Measurements from ENCODE around the gene CBARP. TPM values are rescaled to one million over a fixed set of nuclear protein-coding genes. Genes with fewer than 3 reads are reported as not detected.

The CBARP gene
- total RNA-seq, 1 experiment from 2014 or later: 1.8 TPM

DNA sequence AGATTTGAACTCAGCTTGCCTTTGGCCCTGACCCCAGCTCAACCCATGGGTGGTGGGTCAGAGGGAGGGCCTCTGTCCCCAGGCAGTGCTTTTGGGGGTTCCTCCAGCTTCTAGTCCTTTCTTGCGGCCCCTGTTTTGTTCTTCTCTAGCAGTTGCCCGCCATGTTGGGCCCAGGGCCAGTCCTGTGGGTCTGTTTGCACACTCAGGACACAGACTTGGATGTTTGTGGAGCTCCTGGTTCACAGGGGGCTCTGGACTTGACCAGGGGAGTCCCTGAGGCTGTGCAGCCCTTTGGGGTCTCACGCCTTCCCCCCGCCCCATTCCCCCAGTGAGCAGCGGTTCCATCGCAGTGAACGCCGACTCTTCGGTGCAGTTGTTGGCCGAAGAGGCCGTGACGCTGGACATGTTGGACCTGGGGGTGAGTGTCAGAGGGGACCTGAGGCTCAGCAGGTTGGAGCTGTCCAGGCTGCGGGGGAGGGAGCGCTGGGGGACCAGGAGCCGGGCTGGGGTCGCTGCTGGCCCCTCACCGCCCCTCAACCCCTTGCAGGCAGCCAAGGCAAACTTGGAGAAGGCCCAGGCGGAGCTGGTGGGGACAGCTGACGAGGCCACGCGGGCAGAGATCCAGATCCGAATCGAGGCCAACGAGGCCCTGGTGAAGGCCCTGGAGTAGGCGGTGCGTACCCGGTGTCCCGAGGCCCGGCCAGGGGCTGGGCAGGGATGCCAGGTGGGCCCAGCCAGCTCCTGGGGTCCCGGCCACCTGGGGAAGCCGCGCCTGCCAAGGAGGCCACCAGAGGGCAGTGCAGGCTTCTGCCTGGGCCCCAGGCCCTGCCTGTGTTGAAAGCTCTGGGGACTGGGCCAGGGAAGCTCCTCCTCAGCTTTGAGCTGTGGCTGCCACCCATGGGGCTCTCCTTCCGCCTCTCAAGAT lies 6.2 kb upstream of the CBARP start:
- peak; percentile 65 for DNase-seq (ENCODE audit: extremely low read depth, low read depth)

DNA sequence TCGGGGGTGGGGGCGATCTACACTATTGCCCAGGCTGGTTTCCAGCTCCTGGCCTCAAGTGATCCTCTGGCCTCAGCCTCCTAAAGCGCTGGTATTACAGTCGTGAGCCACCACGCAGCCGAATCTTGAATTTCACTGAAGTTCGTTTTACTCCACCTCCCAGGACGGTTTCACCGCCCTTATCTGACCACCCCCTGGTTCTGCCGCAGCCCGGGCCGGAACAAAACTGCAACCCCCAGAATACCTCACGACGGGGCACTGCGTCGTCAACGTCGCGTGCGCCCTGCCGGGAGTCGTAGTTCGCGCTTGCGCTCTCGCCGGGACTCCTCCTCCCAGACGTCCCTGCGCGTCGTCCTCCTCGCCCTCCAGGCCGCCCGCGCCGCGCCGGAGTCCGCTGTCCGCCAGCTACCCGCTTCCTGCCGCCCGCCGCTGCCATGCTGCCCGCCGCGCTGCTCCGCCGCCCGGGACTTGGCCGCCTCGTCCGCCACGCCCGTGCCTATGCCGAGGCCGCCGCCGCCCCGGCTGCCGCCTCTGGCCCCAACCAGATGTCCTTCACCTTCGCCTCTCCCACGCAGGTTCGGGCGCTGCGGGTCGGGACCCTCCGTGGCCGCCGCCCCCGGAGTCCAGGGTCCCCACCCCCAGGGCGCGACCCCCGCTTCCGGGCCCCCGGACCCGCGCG lies 3.8 kb upstream of the CBARP start, which contains the start of gene ATP5F1D:
ATP5F1D (plus strand) TSS at position 335 of the 679 bp plus-strand sequence; CDS start at position 435, 100 bp downstream.
- peak; percentile 84 for DNase-seq (ENCODE audit: extremely low read depth, low read depth)

DNA sequence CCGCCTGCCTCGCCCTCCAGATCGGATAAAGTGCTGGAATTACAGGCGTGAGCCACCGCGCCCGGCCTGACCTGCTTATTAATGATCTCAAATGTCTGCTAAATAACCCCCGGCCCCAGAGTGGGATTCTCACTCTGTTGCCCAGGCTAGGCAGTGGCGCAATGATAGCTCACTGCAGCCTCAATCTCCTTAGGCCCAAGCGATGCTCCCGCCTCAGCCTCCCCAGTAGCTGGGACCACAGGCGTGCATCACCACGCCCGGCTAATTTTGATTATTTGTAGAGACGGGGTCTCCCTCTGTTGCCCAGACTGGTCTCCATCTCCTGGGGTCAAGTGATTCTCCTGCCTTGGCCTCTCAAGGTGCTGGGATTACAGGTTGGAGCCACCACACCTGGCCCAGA lies 3.1 kb upstream of the CBARP start:
- no peak for DNase-seq (ENCODE audit: extremely low read depth, low read depth)

DNA sequence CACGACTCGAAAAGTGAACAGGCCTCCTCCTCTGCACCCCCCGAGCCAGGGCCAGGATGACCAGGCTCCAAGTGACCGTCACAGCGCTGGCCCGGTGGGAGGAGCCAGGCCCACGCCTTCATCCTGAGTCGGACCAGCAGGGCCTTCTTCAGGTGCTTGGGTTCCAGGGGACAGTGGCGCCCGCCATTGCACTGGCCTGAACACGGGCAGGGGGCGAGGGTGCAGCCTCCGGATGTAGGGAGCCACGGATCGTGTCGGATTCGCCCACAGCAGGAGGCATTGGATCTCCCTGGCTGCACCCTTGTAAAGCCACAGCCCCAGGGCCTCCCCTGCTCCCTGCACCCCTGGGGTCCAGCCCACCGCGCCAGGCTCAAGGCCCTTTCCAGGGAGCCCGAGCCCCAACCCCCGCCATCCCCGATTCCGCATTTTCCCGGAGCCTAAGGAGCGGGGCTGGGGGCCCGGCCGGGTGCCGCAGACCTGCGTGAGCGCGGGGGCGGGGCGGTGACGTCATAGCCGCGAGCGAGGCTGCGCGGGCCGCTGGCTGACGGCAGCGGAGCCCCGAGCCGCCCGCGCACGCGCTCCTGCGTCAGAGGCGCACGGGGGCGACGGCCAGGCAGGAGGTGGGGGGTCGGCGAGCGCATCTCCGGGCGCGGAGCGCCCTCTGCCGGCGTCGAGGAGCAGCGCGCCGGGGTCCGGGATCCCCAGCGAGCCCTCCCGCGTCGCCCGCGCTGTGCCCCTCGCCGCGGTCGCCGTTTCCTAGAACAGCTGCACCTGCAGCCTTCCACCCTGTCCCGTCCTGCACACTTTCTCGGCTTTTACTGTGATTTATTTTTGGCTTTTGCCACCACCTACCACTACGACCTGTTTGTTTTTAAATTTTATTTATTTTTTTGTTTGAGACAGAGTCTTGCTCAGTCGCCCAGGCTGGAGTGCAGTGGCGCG lies 2.3 kb upstream of the CBARP start:
- peak; percentile 81 for DNase-seq (ENCODE audit: extremely low read depth, low read depth)

DNA sequence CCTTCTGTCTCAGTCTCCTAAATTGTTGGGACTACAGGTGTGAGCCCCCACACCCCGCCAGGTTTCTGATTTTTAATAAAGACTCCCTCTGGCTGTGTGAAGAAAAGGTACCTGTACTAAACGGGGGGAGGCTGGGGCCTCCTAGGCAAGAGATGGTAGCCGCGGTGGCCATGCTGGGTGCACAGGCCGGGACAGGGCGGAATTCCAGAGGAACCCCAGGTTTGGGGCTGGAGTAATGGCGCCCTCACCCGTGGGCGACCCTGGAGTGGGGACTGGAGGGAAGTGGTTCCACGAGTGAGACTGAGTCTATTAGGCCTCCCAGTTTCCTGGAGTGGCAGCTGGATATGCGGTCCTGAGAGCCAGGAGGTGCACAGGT lies 1.6 kb upstream of the CBARP start:
- DNase-seq (ENCODE audit: extremely low read depth, low read depth): no peak

DNA sequence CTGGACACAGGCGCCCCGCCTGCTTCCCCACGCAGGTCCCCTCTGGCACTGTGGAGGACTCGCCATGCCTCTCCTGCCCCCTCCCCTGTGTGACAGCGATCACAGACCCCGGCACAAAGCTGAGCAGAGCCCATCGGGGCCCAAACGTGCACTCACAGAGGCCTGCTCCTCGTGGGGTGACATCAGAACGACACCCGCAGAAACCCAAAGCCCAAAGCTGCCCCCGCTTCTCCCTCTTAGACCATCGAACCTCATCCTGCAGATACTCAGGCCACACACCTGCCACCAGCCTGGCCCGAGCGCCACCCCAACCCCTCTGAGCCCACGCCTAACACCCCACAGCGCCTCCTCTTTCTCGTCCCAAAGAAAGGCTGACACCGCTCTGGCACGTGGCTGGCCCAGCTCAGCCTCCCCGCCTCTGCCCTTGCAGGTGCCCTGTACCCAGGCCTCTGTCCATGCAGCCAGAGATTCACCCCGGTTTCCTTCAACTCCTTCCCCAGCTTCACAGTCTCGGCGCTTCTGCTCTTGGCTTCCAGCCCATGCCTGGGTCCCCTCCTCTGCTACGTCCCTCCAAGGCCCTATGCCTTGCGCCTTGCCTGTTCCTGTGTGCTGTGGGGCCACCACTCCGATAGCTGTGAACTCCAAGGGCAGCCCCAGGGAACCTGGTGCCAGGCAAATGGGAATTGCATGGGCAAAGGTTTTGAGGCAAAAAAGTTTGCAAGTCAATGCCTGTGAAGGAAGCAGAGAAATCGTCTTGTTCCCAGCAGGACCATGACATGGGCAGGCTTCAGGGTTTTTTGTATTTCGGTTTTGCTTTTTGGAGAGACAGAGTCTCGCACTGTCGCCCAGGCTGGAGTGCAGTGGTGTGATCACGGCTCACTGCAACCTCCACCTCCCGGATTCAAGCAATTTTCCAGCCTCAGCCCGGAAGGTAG lies 831 bp upstream of the CBARP start:
- DNase-seq (ENCODE audit: extremely low read depth, low read depth): no peak

DNA sequence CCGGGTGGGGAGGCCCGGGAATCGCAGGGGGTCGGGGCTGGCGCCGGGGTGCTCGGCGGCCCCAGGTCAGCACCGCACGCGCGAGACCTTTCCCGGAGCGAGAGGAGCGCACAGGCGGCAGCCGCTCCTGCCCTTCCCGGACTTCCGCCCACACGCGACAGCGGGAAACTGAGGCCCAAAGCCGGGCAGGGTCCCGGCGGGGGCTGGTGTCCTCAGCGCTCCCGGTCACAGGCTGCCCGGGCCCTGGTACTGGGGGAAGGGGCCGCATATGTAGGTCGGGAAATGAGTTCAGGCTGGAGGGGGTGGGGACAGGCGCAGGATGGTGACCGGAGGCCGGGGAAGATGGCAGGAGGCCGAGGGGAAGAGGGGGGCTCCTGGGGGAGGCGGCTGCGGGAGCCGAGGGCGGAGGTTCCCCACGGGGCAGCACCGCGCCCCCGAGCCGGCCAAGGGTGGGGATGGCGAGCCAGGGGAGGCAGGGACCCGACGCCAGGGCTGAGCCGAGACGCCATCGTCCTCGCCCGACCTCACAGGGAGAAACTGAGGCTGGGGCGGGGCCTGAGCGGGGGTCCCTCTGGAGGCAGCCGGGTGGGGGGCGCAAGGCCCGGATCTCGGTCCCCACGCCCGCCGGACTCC lies 662 bp downstream of the CBARP start:
- DNase-seq (ENCODE audit: extremely low read depth, low read depth): no peak

- no peak for DNase-seq (ENCODE audit: extremely low read depth, low read depth)
Observed at GRCh38 chr19:1236576-1236975, 1.2 kb downstream of the CBARP start.

DNA sequence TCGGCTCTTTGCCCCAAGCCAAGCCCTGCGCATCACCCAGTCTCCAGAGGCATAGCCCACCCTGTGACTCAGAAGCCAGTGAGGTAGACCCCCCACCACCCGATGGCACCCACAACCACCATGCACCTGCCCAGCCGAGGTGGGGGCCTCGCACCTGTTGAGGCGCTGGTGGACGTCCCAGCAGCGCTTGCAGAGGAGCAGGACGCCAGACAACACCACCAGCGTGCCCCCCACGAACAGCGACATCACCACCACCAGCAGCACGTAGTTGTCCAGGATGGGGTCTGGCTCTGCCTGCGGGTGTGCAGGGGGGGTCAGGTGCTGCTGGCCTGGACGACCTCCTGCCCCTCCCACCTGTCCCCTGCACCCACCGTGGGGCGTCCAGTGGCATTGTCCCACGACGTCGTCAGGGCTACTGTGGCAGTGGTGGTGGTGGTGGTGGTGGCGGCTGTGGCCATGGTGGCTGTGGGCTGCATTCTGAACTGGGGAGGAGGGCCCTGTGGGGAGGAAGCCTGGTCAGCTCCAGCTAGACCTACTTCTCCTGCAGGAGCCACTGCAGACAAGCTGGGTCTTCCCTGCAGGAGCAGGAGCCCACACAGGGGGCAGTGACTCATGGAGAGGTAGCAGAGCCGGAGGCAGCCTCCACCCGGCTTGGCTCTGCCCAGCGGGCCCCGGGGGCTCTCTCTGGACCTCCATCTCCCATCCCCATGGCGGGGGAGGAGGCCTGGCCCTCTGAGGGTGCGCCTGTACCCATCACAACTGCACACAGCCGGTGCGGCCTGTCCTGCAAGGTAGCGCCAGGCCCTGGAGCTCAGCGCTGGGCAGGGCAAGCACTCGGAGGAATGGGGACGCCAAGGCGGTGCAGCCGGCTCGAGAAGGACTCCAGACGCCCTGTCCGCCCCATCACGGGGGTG lies 1.9 kb downstream of the CBARP start:
- no peak for DNase-seq (ENCODE audit: extremely low read depth, low read depth)

DNA sequence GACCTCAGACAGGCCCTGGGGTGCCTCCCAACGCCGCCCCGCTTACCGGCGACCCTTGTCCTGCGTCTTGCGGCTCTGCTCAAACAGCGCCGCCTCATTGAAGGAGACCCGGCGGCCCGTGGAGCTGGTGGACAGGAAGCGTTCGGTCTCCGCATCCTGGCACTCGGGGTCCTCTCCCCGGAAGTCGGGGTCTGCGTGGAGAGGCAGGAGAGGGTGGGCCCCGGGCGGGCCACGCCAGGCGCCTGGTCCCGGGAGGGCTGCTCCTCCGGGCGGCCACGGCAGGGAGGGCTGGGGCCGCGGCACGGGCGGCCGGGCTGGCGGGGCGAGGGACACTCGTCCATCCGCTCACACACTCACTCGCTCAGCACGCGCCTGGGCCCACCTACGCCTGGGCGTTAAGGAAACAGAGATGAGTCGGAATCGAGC lies 2.8 kb downstream of the CBARP start:
- DNase-seq (ENCODE audit: extremely low read depth, low read depth): no peak

- no peak for DNase-seq (ENCODE audit: extremely low read depth, low read depth)
Observed at GRCh38 chr19:1234051-1234954, 3.5 kb downstream of the CBARP start.

- no peak for DNase-seq (ENCODE audit: extremely low read depth, low read depth)
Observed at GRCh38 chr19:1233115-1233667, 4.6 kb downstream of the CBARP start.

GRCh38 chr19:1232652-1233072 lies 5.1 kb downstream of the CBARP start:
- no peak for DNase-seq (ENCODE audit: extremely low read depth, low read depth)

DNA sequence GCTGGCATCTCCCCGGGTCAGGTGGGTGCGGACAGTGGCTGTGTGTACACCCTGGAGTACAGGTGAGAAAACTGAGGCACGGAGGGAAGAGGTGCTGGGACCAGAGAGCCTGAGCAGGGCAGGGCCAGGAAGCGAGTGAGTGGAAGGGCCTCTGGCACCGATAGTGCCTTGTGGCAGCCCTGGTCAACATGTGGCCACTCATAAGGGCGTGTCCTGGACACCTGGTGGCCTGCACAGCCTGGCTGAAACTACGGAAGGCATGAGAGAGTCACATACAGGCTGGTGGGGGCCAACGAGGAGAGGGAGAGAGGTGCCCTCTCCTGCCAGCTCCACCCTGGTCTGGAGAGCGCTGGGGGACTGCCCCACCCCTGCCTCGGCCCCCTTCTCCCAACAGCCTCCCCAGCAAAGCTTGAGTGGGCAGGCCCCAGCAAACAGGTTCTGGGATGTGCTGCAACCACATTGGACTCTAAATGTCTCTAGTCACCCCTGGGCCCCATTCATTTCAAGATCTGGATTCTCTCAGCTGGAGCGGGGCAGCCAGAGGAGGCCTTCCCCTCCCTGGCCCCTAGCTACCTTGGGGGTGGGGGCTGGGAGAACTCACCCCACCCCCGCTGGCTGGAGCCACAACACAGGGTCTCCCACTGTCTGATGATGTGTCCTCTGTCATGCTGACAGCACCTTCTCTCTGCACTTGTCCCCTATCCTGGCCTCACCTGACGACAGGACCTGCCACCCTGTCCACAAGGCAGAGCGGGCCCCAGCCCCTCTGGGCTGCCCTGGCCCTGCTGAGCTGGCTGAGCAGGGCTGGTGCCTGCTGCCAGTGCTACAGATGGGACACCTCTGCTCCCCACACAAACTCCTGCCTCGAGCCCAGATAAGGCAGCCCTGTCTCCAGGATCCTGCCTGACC lies 5.8 kb downstream of the CBARP start:
- no peak for DNase-seq (ENCODE audit: extremely low read depth, low read depth)

DNA sequence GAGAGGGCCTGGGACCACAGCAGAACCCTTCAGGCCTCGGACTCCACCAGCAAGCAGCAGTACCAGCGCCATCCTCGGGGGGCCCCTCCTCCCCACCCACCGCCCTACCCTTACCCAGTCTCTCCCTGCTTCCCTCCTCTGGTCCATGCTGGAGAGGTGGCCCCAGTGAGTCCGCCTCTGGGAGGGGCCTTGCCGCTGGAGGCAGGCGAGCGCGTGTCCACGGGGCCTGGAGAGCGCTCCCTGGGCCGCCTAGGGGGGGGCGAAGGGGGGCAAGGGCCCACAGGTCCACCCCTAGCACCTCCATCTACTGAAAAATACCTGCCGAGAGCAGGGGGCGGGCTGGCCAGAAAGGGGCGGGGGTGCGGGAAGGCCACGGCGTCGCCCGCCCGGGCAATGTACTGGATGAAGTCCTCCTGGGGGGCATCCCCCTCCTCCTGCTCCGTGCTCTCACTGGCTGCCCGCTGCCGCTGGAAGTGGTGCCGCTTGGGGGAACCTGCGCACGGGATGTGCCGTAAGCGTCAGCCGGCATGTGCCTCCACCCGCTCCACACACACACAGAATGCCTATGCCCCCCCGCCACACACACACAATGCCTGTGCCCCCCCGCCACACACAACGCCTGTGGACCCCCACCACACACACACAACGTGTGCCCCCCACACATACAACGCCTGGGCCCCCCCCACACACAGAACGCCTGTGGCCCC lies 6.9 kb downstream of the CBARP start:
- no peak for DNase-seq (ENCODE audit: extremely low read depth, low read depth)
